Astrocyte of the cerebellum (primary cell): Measurements from ENCODE around the gene CFAP61.

Experiments used
- DNase-seq: peaks from one replicate; pipeline ENCODE4 v3.0.0-alpha.2; 2011; ENCODE audit warnings: low read depth
- H3K4me3 ChIP-seq: 2 replicates; pipeline ENCODE4 v1.5.1; 2011; ENCODE audit warnings: mild to moderate bottlenecking, low read depth, low read length, moderate library complexity
- CTCF ChIP-seq: IDR thresholded peaks from 2 replicates; pipeline ENCODE4 v1.5.1; 2012; ENCODE audit warnings: low read length, low read depth, moderate library complexity, mild to moderate bottlenecking; ENCODE audit errors: missing control alignments
- in situ Hi-C: cut with HindIII; loops from 2 replicates; pipeline ENCODE4 v1.10.0; 2017; ENCODE audit warnings: low sequenced_read_pairs

Gene CFAP61

GRCh38 chr20:20143646-20144045, 91.3 kb downstream of the CFAP61 start:
- no peak overlapping the region for H3K4me3 ChIP-seq
- TF ChIP-seq CTCF = no peak
- DNase-seq = no peak
- in situ Hi-C loops = no loop called here

- in situ Hi-C loops = no loop called here
- no peak overlapping the region for H3K4me3 ChIP-seq
- TF ChIP-seq CTCF = no peak
- DNase-seq = no peak
These were observed 96.4 kb downstream of the CFAP61 start for GRCh38 chr20:20148779-20149178.

- no peak overlapping the region for H3K4me3 ChIP-seq
- TF ChIP-seq CTCF = no peak
- DNase-seq = no peak
- in situ Hi-C loops = no loop called here
These were observed 97.9 kb downstream of the CFAP61 start for GRCh38 chr20:20150241-20150640.

- TF ChIP-seq CTCF = no peak
- DNase-seq = no peak
- in situ Hi-C loops = no loop called here
- H3K4me3 ChIP-seq = no peak overlapping the region
These were observed 108.2 kb downstream of the CFAP61 start for GRCh38 chr20:20160520-20160919.

- DNase-seq = no peak
- in situ Hi-C loops = no loop called here
- no peak overlapping the region for H3K4me3 ChIP-seq
- no peak for TF ChIP-seq CTCF
These were observed 109.3 kb downstream of the CFAP61 start for GRCh38 chr20:20161611-20162010.

GRCh38 chr20:20167698-20168097, 115.4 kb downstream of the CFAP61 start:
- DNase-seq = no peak
- TF ChIP-seq CTCF = no peak
- in situ Hi-C loops = no loop called here
- H3K4me3 ChIP-seq = no peak overlapping the region

GRCh38 chr20:20173254-20173653, 120.9 kb downstream of the CFAP61 start:
- no peak for DNase-seq
- no peak for TF ChIP-seq CTCF
- in situ Hi-C loops = no loop called here
- no peak overlapping the region for H3K4me3 ChIP-seq
